K562 (cell line): ENCODE measurements around the gene FMO5. TPM values are rescaled to one million over a fixed set of nuclear protein-coding genes. Genes with fewer than 3 reads are reported as not detected.

ENCODE experiments used
- CBX5 ChIP-seq: IDR thresholded peaks from 2 replicates; pipeline ENCODE4 v1.6.1; 2014; ENCODE audit warnings: low read depth, borderline replicate concordance
- GATA2 ChIP-seq: sonication (generic); formaldehyde crosslinking; IDR thresholded peaks from 2 replicates; pipeline ENCODE4 v1.4.0; 2020; ENCODE audit warnings: mild to moderate bottlenecking, missing genetic modification reagents
- HEY1 ChIP-seq: fragments of 250-450 bp; sonication (Bioruptor Pico); IDR thresholded peaks from 2 replicates; pipeline ENCODE4 v1.5.0; 2020; ENCODE audit warnings: mild to moderate bottlenecking, moderate library complexity, borderline replicate concordance
- HIVEP1 ChIP-seq: fragments of 250-450 bp; sonication (Bioruptor Pico); IDR thresholded peaks from 2 replicates; pipeline ENCODE4 v1.4.0; 2020; ENCODE audit warnings: mild to moderate bottlenecking
- HLTF ChIP-seq: fragments of 450-650 bp; IDR thresholded peaks from 2 replicates; pipeline ENCODE4 v1.6.1; 2016
- KAT7 ChIP-seq: sonication (generic); formaldehyde crosslinking; IDR thresholded peaks from 2 replicates; pipeline ENCODE4 v1.8.0; 2022; ENCODE audit warnings: missing genetic modification reagents, mild to moderate bottlenecking, borderline replicate concordance
- KDM1A ChIP-seq, 2 experiments: fragments of 450-650 bp; IDR thresholded peaks; 2 replicates each; pipeline ENCODE4 v1.6.1; 2016; ENCODE audit warnings: mild to moderate bottlenecking in 2 of 2
- NR2C1 ChIP-seq, 2 experiments: fragments of 450-650 bp; IDR thresholded peaks; 2 replicates each; pipeline ENCODE4 v1.6.1; 2017; ENCODE audit warnings: mild to moderate bottlenecking in 2 of 2, antibody characterized with exemption in 1 of 2, inconsistent platforms in 1 of 2, missing compliant biosample characterization in 1 of 2, missing genetic modification characterization in 1 of 2
- PURB ChIP-seq: sonication (generic); formaldehyde crosslinking; IDR thresholded peaks from 2 replicates; pipeline ENCODE4 v1.9.0; 2021; ENCODE audit warnings: low read depth, mild to moderate bottlenecking, missing genetic modification reagents
- RB1 ChIP-seq: fragments of 450-650 bp; IDR thresholded peaks from 2 replicates; pipeline ENCODE4 v1.6.1; 2017; ENCODE audit warnings: low read depth, mild to moderate bottlenecking
- SAFB2 ChIP-seq: fragments of 200-400 bp; formaldehyde crosslinking; IDR thresholded peaks from 2 replicates; pipeline ENCODE4 v1.6.1; 2018; ENCODE audit warnings: borderline replicate concordance, low read length, low read depth, moderate library complexity; ENCODE audit not compliant: severe bottlenecking
- STAG1 ChIP-seq: sonication (generic); formaldehyde crosslinking; IDR thresholded peaks from 2 replicates; pipeline ENCODE4 v1.5.0; 2020; ENCODE audit warnings: missing genetic modification reagents, borderline replicate concordance
- YY1 ChIP-seq, 3 experiments: IDR thresholded peaks; 2 replicates each; pipeline ENCODE4 v1.6.1; 2011; ENCODE audit warnings: low read length in 2 of 3, mild to moderate bottlenecking in 2 of 3, moderate library complexity in 2 of 3, borderline replicate concordance in 1 of 3, control low read depth in 1 of 3, low read depth in 1 of 3; ENCODE audit not compliant: insufficient read depth in 3 of 3, insufficient replicate concordance in 2 of 3, control insufficient read depth in 1 of 3, insufficient read length in 1 of 3; ENCODE audit errors: extremely low read depth in 1 of 3
- ZKSCAN3 ChIP-seq: fragments of 250-450 bp; sonication (Bioruptor Pico); IDR thresholded peaks from 2 replicates; pipeline ENCODE4 v1.4.0; 2020
- ZNF224 ChIP-seq: sonication (generic); formaldehyde crosslinking; IDR thresholded peaks from 2 replicates; pipeline ENCODE4 v1.8.0; 2022; ENCODE audit warnings: mild to moderate bottlenecking, missing genetic modification reagents
- ZNF239 ChIP-seq: fragments of 250-450 bp; sonication (Bioruptor Pico); IDR thresholded peaks from 2 replicates; pipeline ENCODE4 v1.4.0; 2020; ENCODE audit warnings: mild to moderate bottlenecking
- ZNF3 ChIP-seq: fragments of 250-450 bp; sonication (Bioruptor Pico); IDR thresholded peaks from 2 replicates; pipeline ENCODE4 v1.5.0; 2021; ENCODE audit warnings: mild to moderate bottlenecking, moderate library complexity
- ZNF668 ChIP-seq: fragments of 250-450 bp; sonication (Bioruptor Pico); IDR thresholded peaks from 2 replicates; pipeline ENCODE4 v1.8.0; 2022; ENCODE audit warnings: mild to moderate bottlenecking, inconsistent platforms
- polyA plus RNA-seq, 8 experiments: library from polyadenylated mRNA; depleted of rRNA in 4 of 8; stranded (reverse) in 5 of 8; unstranded in 3 of 8; fragments of >200 nt; fragmentation: Nextera tagmentation in 2 of 8; fragmentation: Illumina TruSeq in 1 of 8; extraction: Ambion mirVana in 2 of 8; extraction: Trizol in 1 of 8; gene quantifications; 2 replicates each; pipeline versions ENCODE4 v1.2.1 to v1.2.3, GENCODE V29; 2011 to 2014; ENCODE audit warnings: inconsistent platforms in 1 of 8, missing spikeins in 1 of 8
- total RNA-seq, 7 experiments: library from RNA; depleted of rRNA in 6 of 7; stranded (reverse); fragments of >200 nt in 6 of 7; fragmentation: Illumina TruSeq in 2 of 7; extraction: Trizol in 2 of 7; gene quantifications; 2 replicates each; pipeline versions ENCODE4 v1.2.1 to v1.2.3, GENCODE V29; 2011 to 2021; ENCODE audit warnings: low replicate concordance in 1 of 7
- TF ChIP-seq, protein P1 (sequence below): sonication (generic); formaldehyde crosslinking; IDR thresholded peaks from 2 replicates; pipeline ENCODE4 v1.8.0; 2023; ENCODE audit warnings: mild to moderate bottlenecking, missing genetic modification reagents
- TF ChIP-seq, protein P2 (sequence below): fragments of 250-450 bp; sonication (Bioruptor Pico); IDR thresholded peaks from 2 replicates; pipeline ENCODE4 v1.4.0; 2020; ENCODE audit warnings: mild to moderate bottlenecking, moderate library complexity
- TF ChIP-seq, protein P3 (sequence below): fragments of 450-650 bp; formaldehyde crosslinking; conservative IDR thresholded peaks from 2 replicates; pipeline ENCODE4 v1.4.0; 2022; ENCODE audit warnings: mild to moderate bottlenecking, missing genetic modification characterization
- TF ChIP-seq, protein P4 (sequence below): sonication (generic); formaldehyde crosslinking; IDR thresholded peaks from 2 replicates; pipeline ENCODE4 v1.8.0; 2022; ENCODE audit warnings: mild to moderate bottlenecking, missing genetic modification reagents

The FMO5 gene
- total and polyA plus RNA-seq, 9 of the 15 experiments (the other 6 are each of a cell fraction or from before 2014, with no cell fraction given): 0.11 to 0.69 (median 0.19) TPM; not detected in 1

DNA sequence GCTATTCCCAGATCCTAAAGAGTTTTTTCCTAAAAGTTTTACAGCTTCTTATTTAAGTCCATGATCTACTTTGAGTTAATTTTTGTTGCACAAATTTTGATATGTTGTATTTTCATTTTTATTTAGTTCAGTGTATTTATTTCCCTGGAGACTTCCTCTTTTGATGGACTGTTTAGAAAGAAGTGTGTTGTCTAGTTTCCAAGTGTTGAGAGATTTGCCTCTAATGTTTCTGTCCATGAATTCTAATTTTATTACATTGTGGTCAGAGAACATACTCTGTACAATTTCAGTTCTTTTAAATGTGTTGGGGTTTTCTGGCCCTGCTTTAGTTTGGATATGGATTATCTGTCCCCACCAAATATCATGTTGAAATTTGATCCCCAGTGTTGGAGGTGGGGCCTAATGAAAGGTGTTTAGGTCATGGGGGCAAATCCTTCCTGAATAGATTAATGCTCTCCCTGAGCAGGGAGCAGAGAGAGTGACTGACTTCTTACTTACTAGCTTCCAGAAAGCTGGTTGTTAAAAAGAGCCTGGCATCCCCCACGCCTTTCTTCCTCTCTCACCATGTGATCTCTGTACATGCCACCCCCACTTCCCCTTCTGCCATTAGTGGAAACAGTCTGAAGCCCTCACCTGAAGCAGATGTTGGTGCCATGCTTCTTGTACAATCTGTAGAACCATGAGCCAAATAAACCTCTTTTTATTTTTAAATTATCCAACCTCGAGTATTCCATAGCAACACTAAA, 21.9 kb upstream of the FMO5 start (continued):
- TF ChIP-seq ZNF239 (CRISPR knock-in tag) (no peak), ZNF668 (no peak), CBX5 (no peak), KDM1A (IDR thresholded peaks at IDR 0.05) (0 out of 4 replicates have a peak, but pooled peaks of 1 of the 2 experiments have one; percentile 7), ZNF3 (CRISPR knock-in tag) (no peak), RB1 (no peak), ZNF224 (CRISPR knock-in tag) (no peak), HIVEP1 (CRISPR knock-in tag) (no peak), HEY1 (CRISPR knock-in tag) (no peak), PURB (CRISPR knock-in tag) (no peak), NR2C1 (IDR thresholded peaks at IDR 0.05) (peak; percentile 31; the same call in 1 of the 2 replicates), NR2C1 (tag; IDR thresholded peaks at IDR 0.05) (no peak), STAG1 (CRISPR knock-in tag) (no peak), ZKSCAN3 (CRISPR knock-in tag) (no peak), SAFB2 (no peak), YY1 (IDR thresholded peaks at IDR 0.05; ENCODE audit: borderline replicate concordance in 1 of 3, control insufficient read depth in 1 of 3, extremely low read depth in 1 of 3, insufficient read depth in 3 of 3, insufficient read length in 1 of 3, insufficient replicate concordance in 2 of 3, low read depth in 1 of 3, low read length in 2 of 3) (no peak), GATA2 (CRISPR knock-in tag) (no peak), HLTF (no peak), KAT7 (CRISPR knock-in tag) (no peak)
- TF ChIP-seq, protein P1, sequence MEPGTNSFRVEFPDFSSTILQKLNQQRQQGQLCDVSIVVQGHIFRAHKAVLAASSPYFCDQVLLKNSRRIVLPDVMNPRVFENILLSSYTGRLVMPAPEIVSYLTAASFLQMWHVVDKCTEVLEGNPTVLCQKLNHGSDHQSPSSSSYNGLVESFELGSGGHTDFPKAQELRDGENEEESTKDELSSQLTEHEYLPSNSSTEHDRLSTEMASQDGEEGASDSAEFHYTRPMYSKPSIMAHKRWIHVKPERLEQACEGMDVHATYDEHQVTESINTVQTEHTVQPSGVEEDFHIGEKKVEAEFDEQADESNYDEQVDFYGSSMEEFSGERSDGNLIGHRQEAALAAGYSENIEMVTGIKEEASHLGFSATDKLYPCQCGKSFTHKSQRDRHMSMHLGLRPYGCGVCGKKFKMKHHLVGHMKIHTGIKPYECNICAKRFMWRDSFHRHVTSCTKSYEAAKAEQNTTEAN (CRISPR knock-in tag): no peak
- TF ChIP-seq, protein P2, sequence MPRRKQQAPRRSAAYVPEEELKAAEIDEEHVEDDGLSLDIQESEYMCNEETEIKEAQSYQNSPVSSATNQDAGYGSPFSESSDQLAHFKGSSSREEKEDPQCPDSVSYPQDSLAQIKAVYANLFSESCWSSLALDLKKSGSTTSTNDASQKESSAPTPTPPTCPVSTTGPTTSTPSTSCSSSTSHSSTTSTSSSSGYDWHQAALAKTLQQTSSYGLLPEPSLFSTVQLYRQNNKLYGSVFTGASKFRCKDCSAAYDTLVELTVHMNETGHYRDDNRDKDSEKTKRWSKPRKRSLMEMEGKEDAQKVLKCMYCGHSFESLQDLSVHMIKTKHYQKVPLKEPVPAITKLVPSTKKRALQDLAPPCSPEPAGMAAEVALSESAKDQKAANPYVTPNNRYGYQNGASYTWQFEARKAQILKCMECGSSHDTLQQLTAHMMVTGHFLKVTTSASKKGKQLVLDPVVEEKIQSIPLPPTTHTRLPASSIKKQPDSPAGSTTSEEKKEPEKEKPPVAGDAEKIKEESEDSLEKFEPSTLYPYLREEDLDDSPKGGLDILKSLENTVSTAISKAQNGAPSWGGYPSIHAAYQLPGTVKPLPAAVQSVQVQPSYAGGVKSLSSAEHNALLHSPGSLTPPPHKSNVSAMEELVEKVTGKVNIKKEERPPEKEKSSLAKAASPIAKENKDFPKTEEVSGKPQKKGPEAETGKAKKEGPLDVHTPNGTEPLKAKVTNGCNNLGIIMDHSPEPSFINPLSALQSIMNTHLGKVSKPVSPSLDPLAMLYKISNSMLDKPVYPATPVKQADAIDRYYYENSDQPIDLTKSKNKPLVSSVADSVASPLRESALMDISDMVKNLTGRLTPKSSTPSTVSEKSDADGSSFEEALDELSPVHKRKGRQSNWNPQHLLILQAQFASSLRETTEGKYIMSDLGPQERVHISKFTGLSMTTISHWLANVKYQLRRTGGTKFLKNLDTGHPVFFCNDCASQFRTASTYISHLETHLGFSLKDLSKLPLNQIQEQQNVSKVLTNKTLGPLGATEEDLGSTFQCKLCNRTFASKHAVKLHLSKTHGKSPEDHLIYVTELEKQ: no peak
- TF ChIP-seq, protein P3, sequence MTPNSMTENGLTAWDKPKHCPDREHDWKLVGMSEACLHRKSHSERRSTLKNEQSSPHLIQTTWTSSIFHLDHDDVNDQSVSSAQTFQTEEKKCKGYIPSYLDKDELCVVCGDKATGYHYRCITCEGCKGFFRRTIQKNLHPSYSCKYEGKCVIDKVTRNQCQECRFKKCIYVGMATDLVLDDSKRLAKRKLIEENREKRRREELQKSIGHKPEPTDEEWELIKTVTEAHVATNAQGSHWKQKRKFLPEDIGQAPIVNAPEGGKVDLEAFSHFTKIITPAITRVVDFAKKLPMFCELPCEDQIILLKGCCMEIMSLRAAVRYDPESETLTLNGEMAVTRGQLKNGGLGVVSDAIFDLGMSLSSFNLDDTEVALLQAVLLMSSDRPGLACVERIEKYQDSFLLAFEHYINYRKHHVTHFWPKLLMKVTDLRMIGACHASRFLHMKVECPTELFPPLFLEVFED: no peak
- TF ChIP-seq, protein P4, sequence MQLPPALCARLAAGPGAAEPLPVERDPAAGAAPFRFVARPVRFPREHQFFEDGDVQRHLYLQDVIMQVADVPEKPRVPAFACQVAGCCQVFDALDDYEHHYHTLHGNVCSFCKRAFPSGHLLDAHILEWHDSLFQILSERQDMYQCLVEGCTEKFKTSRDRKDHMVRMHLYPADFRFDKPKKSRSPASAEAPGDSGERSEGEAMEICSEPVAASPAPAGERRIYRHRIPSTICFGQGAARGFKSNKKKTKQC (CRISPR knock-in tag): no peak
